Measurements from ENCODE around the gene IQCM. TPM values are rescaled to one million over a fixed set of nuclear protein-coding genes. Genes with fewer than 3 reads are reported as not detected.

IQCM gene
- total and polyA plus RNA-seq, 2 donors (not counting 3 experiments of a cell fraction or from before 2014, with no cell fraction given), result not detected

- ChIA-PET POLR2A (no interaction called here), CTCF (no interaction called here)
- intact Hi-C loops (cut with micrococcal nuclease), result no loop called here
- Histone ChIP-seq H3K4me3 (replicated peaks in 1 of 3; ENCODE audit: insufficient read depth in 1 of 3, low read depth in 1 of 3, low read length in 3 of 3) (no peak overlapping the region), H3K4me2 (ENCODE audit: insufficient read depth, low read length) (no peak overlapping the region), H3K79me2 (ENCODE audit: control insufficient read depth, insufficient read depth, low read length) (no peaks in the 10 kb centered on the region), H3K27ac (ENCODE audit: insufficient read depth, low read depth, low read length) (no peak overlapping the region), H4K20me1 (replicated peaks; ENCODE audit: control insufficient read depth, extremely low read depth, insufficient read depth, low read length) (no peaks in the 10 kb centered on the region), H3K9ac (replicated peaks; ENCODE audit: extremely low read depth, insufficient read depth, low read length) (no peak overlapping the region), H3K27me3 (ENCODE audit: control insufficient read depth in 2 of 2, insufficient read depth in 2 of 2, low read length in 2 of 2) (no peaks in the 10 kb centered on the region), H3K4me1 (ENCODE audit: control insufficient read depth, extremely low read depth, insufficient read depth, low read length) (no peaks in the 10 kb centered on the region), H2AFZ (ENCODE audit: low read depth, low read length) (no peak overlapping the region), H3K36me3 (ENCODE audit: control insufficient read depth in 2 of 2, extremely low read depth in 1 of 2, insufficient read depth in 2 of 2, low read length in 2 of 2) (no peaks in the 10 kb centered on the region), H3K9me1 (replicated peaks; ENCODE audit: control insufficient read depth, extremely low read depth, insufficient read depth, low read length) (no peaks in the 10 kb centered on the region), H3K9me3 (replicated peaks; ENCODE audit: control insufficient read depth, insufficient read depth, low read length) (no peaks in the 10 kb centered on the region)
- DNase-seq (ENCODE audit: low read depth, low spot score) (no peak), FAIRE-seq (no peak)
- dilution Hi-C loops (cut with MboI; ENCODE audit: extremely low pct_ligation_motif_present, low sequenced_read_pairs), result no loop called here
- TF ChIP-seq FOS (IDR thresholded peaks at IDR 0.05; ENCODE audit: borderline replicate concordance, insufficient read depth, low read length) (no peak), JUN (IDR thresholded peaks at IDR 0.05; ENCODE audit: borderline replicate concordance, insufficient read depth, insufficient read length, low read depth) (no peak), CTCF (IDR thresholded peaks at IDR 0.05; ENCODE audit: extremely low read depth in 1 of 2, insufficient read depth in 1 of 2, low read depth in 1 of 2, low read length in 2 of 2) (no peak), GATA2 (IDR thresholded peaks at IDR 0.05; ENCODE audit: insufficient read depth, insufficient read length, low read depth, low read length) (no peak), POLR2A (IDR thresholded peaks at IDR 0.05; ENCODE audit: low read depth, low read length) (no peak), POLR2AphosphoS5 (IDR thresholded peaks at IDR 0.05; ENCODE audit: insufficient read depth, low read depth, low read length) (no peak), MAX (IDR thresholded peaks at IDR 0.05; ENCODE audit: insufficient read depth, insufficient read length) (no peak), EZH2 (IDR thresholded peaks at IDR 0.05; ENCODE audit: borderline replicate concordance, low read depth, low read length, severe bottlenecking) (no peak), MYC (IDR thresholded peaks at IDR 0.05; ENCODE audit: low read depth, low read length) (no peak)
- no TSS peak for BruUV-seq (replicated peaks)
These were observed 412.6 kb downstream of the IQCM start for GRCh38 chr4:149403081-149403480.
